Gastroesophageal sphincter (tissue), 3 donors: ENCODE measurements around the gene ANKS1A.

Experiments
- CTCF ChIP-seq, 4 experiments: fragments of 200-600 bp in 2 of 4; fragments of 450-650 bp in 2 of 4; sonication (generic) in 1 of 4; IDR thresholded peaks; one replicate each; pipeline ENCODE4 v1.5.1; 2017 to 2019; ENCODE audit warnings: antibody characterized with exemption in 4 of 4, mild to moderate bottlenecking in 2 of 4, moderate library complexity in 2 of 4
- POLR2A ChIP-seq, 2 donors: fragments of 450-650 bp; IDR thresholded peaks; one replicate each; pipeline ENCODE4 v1.6.1; 2017; ENCODE audit warnings: antibody characterized with exemption in 2 of 2, mild to moderate bottlenecking in 2 of 2, moderate library complexity in 1 of 2

- TF ChIP-seq POLR2A (IDR thresholded peaks at IDR 0.05) (no peak), CTCF (IDR thresholded peaks at IDR 0.05) (no peak)
Observed at GRCh38 chr6:35065441-35065800, 176.4 kb downstream of the ANKS1A start.
